ENCODE results near the gene SMIM44. TPM values are rescaled to one million over a fixed set of nuclear protein-coding genes. Genes with fewer than 3 reads are reported as not detected.

The SMIM44 gene
- total RNA-seq, 2 experiments from 2014 or later, result not detected

Other genes with a start within 250 kb of the SMIM44 start
- 10 to 100 TPM; 17.7 to 19.3 TPM for gene NFIC, start 116.9 kb downstream of the SMIM44 start, total RNA-seq
- gene SMIM24, start 2.9 kb downstream of the SMIM44 start, total RNA-seq, result under 1 TPM; 0.31 to 0.36 TPM
- gene DOHH, start 17.2 kb upstream of the SMIM44 start, total RNA-seq, result 10 to 100 TPM; 18.8 to 21.4 TPM
- gene FZR1, start 22.9 kb upstream of the SMIM44 start, total RNA-seq, result 10 to 100 TPM; 33.1 to 33.6 TPM
- under 1 TPM; 0.67 to 0.78 TPM for gene TEKTIP1, start 55.7 kb upstream of the SMIM44 start, total RNA-seq
- gene MFSD12, start 74.1 kb upstream of the SMIM44 start, total RNA-seq, result 100 to 1,000 TPM; 118 to 124 TPM
- gene HMG20B, start 89.5 kb upstream of the SMIM44 start, total RNA-seq, result 10 to 100 TPM; 43.0 to 44.9 TPM
- gene GIPC3, start 102.0 kb upstream of the SMIM44 start, total RNA-seq, result under 1 TPM; 0.44 to 0.67 TPM
- 1 to 10 TPM; 2.7 to 3.4 TPM for gene TBXA2R, start 123.4 kb upstream of the SMIM44 start, total RNA-seq
- 10 to 100 TPM; 36.7 to 38.1 TPM for gene CACTIN, start 143.3 kb upstream of the SMIM44 start, total RNA-seq
- gene PIP5K1C, start 217.0 kb upstream of the SMIM44 start, total RNA-seq, result 10 to 100 TPM; 29.6 to 30.3 TPM
- under 1 TPM; 0.63 to 0.94 TPM for gene TJP3, start 224.9 kb upstream of the SMIM44 start, total RNA-seq

Data from activated CD8-positive, alpha-beta memory T cell treated with anti-CD3 and anti-CD28 coated beads for 36 hours (primary cell).